Stimulated activated CD4-positive, alpha-beta T cell treated with anti-CD3 and anti-CD28 coated beads, Interleukin-4, amount 100 ng/mL, for 24 hours (primary cell): Measurements from ENCODE around the gene TOM1L1.

ENCODE experiments used
- DNase-seq: peaks from one replicate; pipeline ENCODE4 v3.0.0-alpha.2; 2020

Gene TOM1L1

GRCh38 chr17:55002458-55002857 lies 101.8 kb downstream of the TOM1L1 start:
- DNase-seq: no peak

GRCh38 chr17:55004484-55004883 lies 103.8 kb downstream of the TOM1L1 start:
- no peak for DNase-seq

GRCh38 chr17:55005520-55005919 lies 104.9 kb downstream of the TOM1L1 start:
- DNase-seq: no peak
